GM12874 (cell line): ENCODE measurements around the gene CLEC11A.

Experiments
- TF ChIP-seq, protein P1 (sequence below): IDR thresholded peaks from 2 replicates; pipeline ENCODE4 v1.5.1; 2011; ENCODE audit warnings: low read depth, mild to moderate bottlenecking, control low read depth, low read length, moderate library complexity; ENCODE audit not compliant: insufficient read depth

The CLEC11A gene

DNA sequence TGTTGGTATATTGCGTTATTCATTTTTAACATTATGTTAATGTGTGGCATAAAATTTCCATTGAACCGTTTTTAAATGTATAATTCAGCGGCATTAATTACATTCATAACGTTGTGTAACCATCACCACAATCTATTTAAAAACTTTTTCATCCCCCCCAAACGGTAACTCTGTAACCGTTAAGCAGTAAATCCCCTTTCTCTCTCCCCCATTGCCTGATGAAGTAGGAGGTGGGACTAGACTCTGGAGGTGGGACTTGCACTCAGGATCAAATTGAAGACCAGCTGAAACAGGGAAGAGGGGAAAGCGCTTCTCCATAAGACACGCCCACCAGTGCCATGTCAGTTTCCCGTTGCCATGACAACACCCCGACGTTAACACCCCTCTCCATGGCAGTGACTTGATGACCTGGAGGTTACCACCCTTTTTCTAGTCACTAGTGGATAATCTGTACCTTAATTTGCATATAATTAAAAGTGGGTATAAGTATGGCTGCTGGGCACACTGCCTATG, 16.8 kb downstream of the CLEC11A start:
- TF ChIP-seq, protein P1, sequence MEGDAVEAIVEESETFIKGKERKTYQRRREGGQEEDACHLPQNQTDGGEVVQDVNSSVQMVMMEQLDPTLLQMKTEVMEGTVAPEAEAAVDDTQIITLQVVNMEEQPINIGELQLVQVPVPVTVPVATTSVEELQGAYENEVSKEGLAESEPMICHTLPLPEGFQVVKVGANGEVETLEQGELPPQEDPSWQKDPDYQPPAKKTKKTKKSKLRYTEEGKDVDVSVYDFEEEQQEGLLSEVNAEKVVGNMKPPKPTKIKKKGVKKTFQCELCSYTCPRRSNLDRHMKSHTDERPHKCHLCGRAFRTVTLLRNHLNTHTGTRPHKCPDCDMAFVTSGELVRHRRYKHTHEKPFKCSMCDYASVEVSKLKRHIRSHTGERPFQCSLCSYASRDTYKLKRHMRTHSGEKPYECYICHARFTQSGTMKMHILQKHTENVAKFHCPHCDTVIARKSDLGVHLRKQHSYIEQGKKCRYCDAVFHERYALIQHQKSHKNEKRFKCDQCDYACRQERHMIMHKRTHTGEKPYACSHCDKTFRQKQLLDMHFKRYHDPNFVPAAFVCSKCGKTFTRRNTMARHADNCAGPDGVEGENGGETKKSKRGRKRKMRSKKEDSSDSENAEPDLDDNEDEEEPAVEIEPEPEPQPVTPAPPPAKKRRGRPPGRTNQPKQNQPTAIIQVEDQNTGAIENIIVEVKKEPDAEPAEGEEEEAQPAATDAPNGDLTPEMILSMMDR: no peak

DNA sequence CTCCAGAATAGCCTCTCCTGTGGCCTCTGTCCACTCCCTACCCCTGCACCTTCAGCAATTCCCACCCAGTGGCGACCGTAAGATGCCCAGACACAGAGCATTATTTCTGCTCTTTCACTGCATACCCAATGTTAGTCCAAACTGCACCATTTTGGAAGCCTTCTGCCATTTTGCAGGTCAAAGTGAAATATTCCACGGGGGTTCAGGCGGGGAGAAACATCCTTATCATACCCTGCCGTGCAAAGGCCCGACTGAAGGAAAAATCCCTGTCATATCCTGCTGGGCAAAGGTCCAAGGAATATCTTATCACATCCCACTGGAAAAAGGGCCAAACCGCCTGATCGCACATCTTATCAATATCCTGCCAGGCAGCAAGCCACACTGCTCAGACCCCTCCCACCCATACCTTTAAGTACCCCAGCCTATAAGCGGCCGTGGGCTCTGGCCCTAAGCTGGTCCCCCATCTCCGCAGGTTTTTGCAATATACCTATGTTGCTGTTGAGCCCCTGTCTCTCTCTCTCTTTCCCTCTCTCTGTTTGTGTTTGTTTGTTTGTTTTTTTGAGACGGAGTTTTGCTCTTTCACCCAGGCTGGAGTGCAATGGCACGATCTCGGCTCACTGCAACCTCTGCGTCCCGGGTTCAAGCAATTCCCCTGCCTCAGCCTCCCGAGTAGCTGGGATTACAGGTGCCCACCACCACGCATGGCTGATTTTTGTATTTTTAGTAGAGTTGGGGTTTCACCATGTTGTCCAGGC, 18.2 kb downstream of the CLEC11A start:
- TF ChIP-seq, protein P1: no peak

DNA sequence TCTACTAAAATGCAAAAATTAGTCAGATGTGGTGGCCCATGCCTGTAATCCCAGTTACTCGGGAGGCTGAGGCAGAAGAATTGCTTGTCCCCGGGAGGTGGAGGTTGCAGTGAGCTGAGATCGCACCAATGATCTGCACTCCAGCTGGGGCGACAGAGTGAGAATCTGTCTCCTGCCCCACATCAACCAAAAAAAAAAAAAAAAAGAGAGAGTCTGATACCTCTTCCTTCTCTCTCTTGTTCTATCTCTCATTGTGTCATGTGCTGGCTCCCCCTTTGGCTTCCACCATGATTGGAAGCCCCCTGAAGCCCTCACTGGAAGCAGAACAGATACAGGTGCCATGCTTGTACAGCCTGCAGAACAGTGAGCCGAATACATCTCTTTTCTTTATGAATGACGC, 20.4 kb downstream of the CLEC11A start:
- TF ChIP-seq, protein P1: no peak

DNA sequence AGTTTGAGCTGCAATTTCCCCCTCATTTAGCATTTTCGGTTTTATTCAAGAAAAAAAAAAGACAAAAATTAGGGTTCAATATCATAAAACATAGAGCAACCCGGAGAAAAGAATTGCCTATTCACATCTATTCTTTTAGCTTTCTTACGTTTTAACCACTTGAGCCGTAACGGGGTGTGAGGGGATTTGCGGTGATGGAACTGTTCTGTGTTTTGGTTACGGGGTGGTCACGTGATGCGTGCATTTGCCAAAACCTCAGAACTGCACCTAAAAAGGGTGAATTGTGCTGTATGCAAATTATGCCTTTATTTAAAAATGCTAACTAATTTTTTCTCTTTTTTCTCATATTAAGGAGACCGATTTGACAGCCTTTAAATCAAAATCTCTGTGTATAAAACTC, 22.1 kb downstream of the CLEC11A start:
- TF ChIP-seq, protein P1: no peak

DNA sequence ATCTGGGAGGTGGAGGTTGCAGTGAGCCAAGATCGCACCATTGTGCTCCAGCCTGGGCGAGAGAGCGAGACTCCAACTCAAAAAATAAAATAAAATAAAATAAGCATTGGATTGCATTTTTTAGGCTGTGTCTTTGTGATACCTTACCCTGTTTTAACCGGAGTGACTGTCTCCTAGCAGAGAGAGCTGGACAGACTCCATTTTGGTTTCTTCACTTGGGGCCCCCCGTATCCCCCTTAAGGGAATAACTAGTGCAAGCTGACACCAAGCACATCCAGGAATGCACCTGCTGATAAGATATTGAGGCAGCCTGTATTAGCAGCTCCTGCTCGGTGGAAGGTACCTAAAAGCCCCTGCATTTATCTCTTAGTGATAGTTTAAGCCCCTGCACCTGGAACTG, 26.3 kb downstream of the CLEC11A start:
- TF ChIP-seq, protein P1: no peak

DNA sequence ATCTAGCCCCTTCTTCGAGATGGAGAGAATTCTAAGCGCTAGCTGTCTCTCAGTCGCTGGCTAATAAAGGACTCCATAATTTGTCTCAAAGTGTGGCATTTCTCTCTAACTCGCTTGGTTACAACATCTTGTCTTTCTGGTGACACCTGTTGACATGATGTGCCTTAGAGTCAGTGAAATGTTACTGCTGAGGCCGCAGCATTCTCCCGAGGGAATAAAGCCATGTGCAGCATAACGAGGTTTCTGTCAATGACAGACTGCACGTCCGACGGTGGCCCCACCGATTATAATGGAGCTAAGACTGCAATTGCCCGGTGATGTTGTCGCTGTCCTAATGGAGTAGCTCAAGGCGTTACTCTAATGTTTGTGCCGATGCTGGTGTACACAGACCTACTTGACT, 26.8 kb downstream of the CLEC11A start:
- TF ChIP-seq, protein P1: no peak

DNA sequence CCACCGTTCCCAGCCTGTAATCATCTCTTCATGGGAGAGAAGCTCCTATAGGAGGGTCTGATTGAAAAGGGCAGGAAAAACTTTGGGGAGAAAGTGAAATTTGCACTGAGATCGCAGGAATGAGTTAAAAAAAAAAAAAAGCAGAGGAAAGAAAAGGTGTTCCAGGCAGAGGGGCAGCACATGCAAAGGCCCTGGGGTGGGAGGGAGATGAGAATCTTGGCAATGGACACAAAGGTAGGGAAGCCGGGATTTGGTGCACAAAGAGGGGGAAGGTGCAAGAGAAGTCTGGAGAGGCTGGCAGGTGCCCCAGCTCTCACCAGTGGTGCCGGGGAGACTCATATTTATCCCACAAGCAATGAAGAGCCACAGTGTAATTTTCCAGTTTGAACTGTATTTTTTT, 30.7 kb downstream of the CLEC11A start:
- TF ChIP-seq, protein P1: no peak
